H9 (cell line): Measurements from ENCODE around the gene EPC2. TPM values are rescaled to one million over a fixed set of nuclear protein-coding genes. Genes with fewer than 3 reads are reported as not detected.

Source experiments
- DNase-seq: peaks from one replicate; pipeline ENCODE4 v3.0.0-alpha.2; 2017
- H2AFZ ChIP-seq: one replicate; pipeline ENCODE4 v1.6.1; 2013; ENCODE audit warnings: mild to moderate bottlenecking, low read length, control low read depth, moderate library complexity
- H2AK5ac ChIP-seq: 2 replicates; pipeline ENCODE4 v1.6.1; 2013; ENCODE audit warnings: low read length, control low read depth, mixed read lengths; ENCODE audit not compliant: insufficient read length
- H2BK120ac ChIP-seq: one replicate; pipeline ENCODE4 v1.6.1; 2013; ENCODE audit warnings: low read depth, mild to moderate bottlenecking, low read length, control low read depth, inconsistent platforms; ENCODE audit not compliant: poor library complexity, severe bottlenecking
- H2BK12ac ChIP-seq: 2 replicates; pipeline ENCODE4 v1.6.1; 2013; ENCODE audit warnings: low read length, control low read depth, mixed read lengths, low read depth; ENCODE audit not compliant: insufficient read length
- H2BK15ac ChIP-seq: 2 replicates; pipeline ENCODE4 v1.6.1; 2013; ENCODE audit warnings: low read depth, low read length, control low read depth
- H2BK20ac ChIP-seq: one replicate; pipeline ENCODE4 v1.6.1; 2013; ENCODE audit warnings: low read depth, mild to moderate bottlenecking, low read length, control low read depth, inconsistent platforms; ENCODE audit not compliant: poor library complexity, severe bottlenecking
- H2BK5ac ChIP-seq: 2 replicates; pipeline ENCODE4 v1.6.1; 2013; ENCODE audit warnings: low read length, control low read depth, mixed read lengths; ENCODE audit not compliant: insufficient read length
- H3K14ac ChIP-seq: 2 replicates; pipeline ENCODE4 v1.6.1; 2013; ENCODE audit warnings: low read length, control low read depth; ENCODE audit not compliant: insufficient read depth
- H3K18ac ChIP-seq: 2 replicates; pipeline ENCODE4 v1.6.1; 2013; ENCODE audit warnings: low read depth, mild to moderate bottlenecking, mixed read lengths, low read length, control low read depth; ENCODE audit not compliant: insufficient read length
- H3K23ac ChIP-seq: 2 replicates; pipeline ENCODE4 v1.6.1; 2013; ENCODE audit warnings: low read length, control low read depth, mixed read lengths, low read depth; ENCODE audit not compliant: insufficient read length
- H3K23me2 ChIP-seq: 2 replicates; pipeline ENCODE4 v1.6.1; 2013; ENCODE audit warnings: low read depth, mild to moderate bottlenecking, mixed read lengths, low read length, control low read depth; ENCODE audit not compliant: insufficient read length, poor library complexity, severe bottlenecking
- H3K27ac ChIP-seq: 2 replicates; pipeline ENCODE4 v1.5.1; 2013; ENCODE audit warnings: low read length, control low read depth, mixed read lengths, low read depth; ENCODE audit not compliant: insufficient read length
- H3K27me3 ChIP-seq: 2 replicates; pipeline ENCODE4 v1.6.1; 2013; ENCODE audit warnings: low read length, control low read depth, inconsistent platforms; ENCODE audit not compliant: insufficient read depth
- H3K4ac ChIP-seq: 2 replicates; pipeline ENCODE4 v1.6.1; 2013; ENCODE audit warnings: low read depth, mild to moderate bottlenecking, control low read depth, inconsistent platforms, low read length, moderate library complexity
- H3K4me1 ChIP-seq: 2 replicates; pipeline ENCODE4 v1.6.1; 2013; ENCODE audit warnings: low read length, control low read depth, inconsistent platforms; ENCODE audit not compliant: insufficient read depth
- H3K4me2 ChIP-seq: 2 replicates; pipeline ENCODE4 v1.6.1; 2013; ENCODE audit warnings: low read length, control low read depth, mixed read lengths; ENCODE audit not compliant: insufficient read length, insufficient read depth
- H3K56ac ChIP-seq: 2 replicates; pipeline ENCODE4 v1.6.1; 2013; ENCODE audit warnings: low read depth, mild to moderate bottlenecking, mixed read lengths, low read length, control low read depth; ENCODE audit not compliant: insufficient read length
- H3K79me1 ChIP-seq: 2 replicates; pipeline ENCODE4 v1.6.1; 2013; ENCODE audit warnings: low read depth, mild to moderate bottlenecking, moderate library complexity, low read length, control low read depth, inconsistent platforms; ENCODE audit not compliant: insufficient read depth, poor library complexity, severe bottlenecking
- H3K79me2 ChIP-seq: 2 replicates; pipeline ENCODE4 v1.6.1; 2013; ENCODE audit warnings: low read length, control low read depth, inconsistent platforms; ENCODE audit not compliant: insufficient read depth
- H3K9ac ChIP-seq: 2 replicates; pipeline ENCODE4 v1.6.1; 2013; ENCODE audit warnings: low read length, control low read depth, mixed read lengths; ENCODE audit not compliant: insufficient read length; ENCODE audit errors: extremely low read depth
- H3K9me3 ChIP-seq: one replicate; pipeline ENCODE4 v1.6.1; 2013; ENCODE audit warnings: low read depth, low read length, inconsistent platforms; ENCODE audit not compliant: control insufficient read depth
- H3T11ph ChIP-seq: one replicate; pipeline ENCODE4 v1.6.1; 2013; ENCODE audit warnings: mild to moderate bottlenecking, low read length, control low read depth, inconsistent platforms
- H4K20me1 ChIP-seq: one replicate; pipeline ENCODE4 v1.6.1; 2013; ENCODE audit not compliant: control insufficient read depth, insufficient read length, insufficient read depth
- H4K5ac ChIP-seq: 2 replicates; pipeline ENCODE4 v1.6.1; 2013; ENCODE audit warnings: low read depth, mild to moderate bottlenecking, mixed read lengths, low read length, control low read depth; ENCODE audit not compliant: insufficient read length
- H4K8ac ChIP-seq: replicated peaks from 2 replicates; pipeline ENCODE4 v1.6.1; 2013; ENCODE audit warnings: low read length, control low read depth, mixed read lengths, low read depth; ENCODE audit not compliant: insufficient read length
- H4K91ac ChIP-seq: 2 replicates; pipeline ENCODE4 v1.6.1; 2013; ENCODE audit warnings: low read depth, mild to moderate bottlenecking, moderate library complexity, mixed read lengths, low read length, control low read depth; ENCODE audit not compliant: insufficient read length
- H3K27ac Mint-ChIP-seq, 3 experiments: 2 replicates in 2 of 3; 3 replicates in 1 of 3; pipeline ENCODE4 v1.8.0; 2020 to 2021; ENCODE audit warnings: mixed read lengths in 3 of 3, mild to moderate bottlenecking in 1 of 3, moderate library complexity in 1 of 3
- H3K27me3 Mint-ChIP-seq: 2 replicates; pipeline ENCODE4 v1.8.0; 2021; ENCODE audit warnings: low read depth, mild to moderate bottlenecking, moderate library complexity, mixed read lengths
- H3K36me3 Mint-ChIP-seq, 3 experiments: 2 replicates in 2 of 3; 3 replicates in 1 of 3; pipeline ENCODE4 v1.8.0; 2020 to 2021; ENCODE audit warnings: low read depth in 3 of 3, mixed read lengths in 3 of 3; ENCODE audit not compliant: insufficient read depth in 1 of 3
- H3K4me1 Mint-ChIP-seq, 2 experiments: 2 replicates each; pipeline ENCODE4 v1.8.0; 2020; ENCODE audit warnings: mixed read lengths in 2 of 2
- H3K4me3 Mint-ChIP-seq, 2 experiments: 2 replicates in 1 of 2; 3 replicates in 1 of 2; pipeline ENCODE4 v1.8.0; 2020 to 2021; ENCODE audit warnings: mild to moderate bottlenecking in 2 of 2, mixed read lengths in 2 of 2, moderate library complexity in 1 of 2
- H3K9me3 Mint-ChIP-seq, 2 experiments: 2 replicates in 1 of 2; 3 replicates in 1 of 2; pipeline ENCODE4 v1.8.0; 2020; ENCODE audit warnings: mild to moderate bottlenecking in 2 of 2, mixed read lengths in 2 of 2, moderate library complexity in 1 of 2
- WGBS: extraction: QIAGEN DNeasy Blood & Tissue Kit; methylation state at CpG from one replicate; pipeline ENCODE4 v1.1.7; 2013; ENCODE audit warnings: missing lambda C conversion rate, low lambda C conversion rate, mixed read lengths; ENCODE audit not compliant: insufficient read length; ENCODE audit errors: extremely low coverage; 5-methylcytosine and 5-hydroxymethylcytosine counted together
- total RNA-seq: library from RNA; stranded (reverse); gene quantifications from 2 replicates; pipeline ENCODE4 v1.2.1, GENCODE V29; 2021
- TF ChIP-seq, protein P1 (sequence below): fragments of 200-600 bp; sonication (generic); conservative IDR thresholded peaks from 3 replicates; pipeline ENCODE4 v1.8.0; 2021; ENCODE audit warnings: antibody characterized with exemption, mild to moderate bottlenecking

EPC2 gene
- total RNA-seq, 1 experiment from 2014 or later, result 31.3 TPM

DNA sequence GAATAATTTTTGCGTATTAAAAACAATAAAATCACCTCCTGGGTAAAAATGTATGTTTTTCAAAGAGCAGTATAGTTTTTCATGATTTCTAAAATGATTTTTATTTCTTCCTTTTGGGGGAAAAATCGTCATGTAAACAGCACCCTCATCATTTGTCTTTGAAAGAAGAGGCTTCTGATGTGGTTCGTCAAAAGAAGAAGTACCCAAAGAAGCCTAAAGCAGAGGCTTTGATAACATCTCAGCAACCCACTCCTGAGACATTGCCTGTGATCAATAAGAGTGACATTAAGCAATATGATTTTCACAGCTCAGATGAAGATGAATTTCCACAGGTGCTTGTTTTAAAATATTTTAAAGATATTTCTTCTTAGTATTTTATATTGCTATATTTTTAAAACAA is 120.3 kb downstream of the EPC2 start:
- H3K4me3 Mint-ChIP-seq, result no peak overlapping the region
- TF ChIP-seq, protein P1, sequence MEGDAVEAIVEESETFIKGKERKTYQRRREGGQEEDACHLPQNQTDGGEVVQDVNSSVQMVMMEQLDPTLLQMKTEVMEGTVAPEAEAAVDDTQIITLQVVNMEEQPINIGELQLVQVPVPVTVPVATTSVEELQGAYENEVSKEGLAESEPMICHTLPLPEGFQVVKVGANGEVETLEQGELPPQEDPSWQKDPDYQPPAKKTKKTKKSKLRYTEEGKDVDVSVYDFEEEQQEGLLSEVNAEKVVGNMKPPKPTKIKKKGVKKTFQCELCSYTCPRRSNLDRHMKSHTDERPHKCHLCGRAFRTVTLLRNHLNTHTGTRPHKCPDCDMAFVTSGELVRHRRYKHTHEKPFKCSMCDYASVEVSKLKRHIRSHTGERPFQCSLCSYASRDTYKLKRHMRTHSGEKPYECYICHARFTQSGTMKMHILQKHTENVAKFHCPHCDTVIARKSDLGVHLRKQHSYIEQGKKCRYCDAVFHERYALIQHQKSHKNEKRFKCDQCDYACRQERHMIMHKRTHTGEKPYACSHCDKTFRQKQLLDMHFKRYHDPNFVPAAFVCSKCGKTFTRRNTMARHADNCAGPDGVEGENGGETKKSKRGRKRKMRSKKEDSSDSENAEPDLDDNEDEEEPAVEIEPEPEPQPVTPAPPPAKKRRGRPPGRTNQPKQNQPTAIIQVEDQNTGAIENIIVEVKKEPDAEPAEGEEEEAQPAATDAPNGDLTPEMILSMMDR, result no peak

More for the DNA sequence above, 120.3 kb downstream of the EPC2 start:
- H3K4me1 Mint-ChIP-seq, result 0 out of 4 replicates have a peak, but pooled peaks cover 0 to 4% of the 10 kb centered on the region in 2 experiments
- H2BK5ac ChIP-seq, result no peak overlapping the region
- H3K4me2 ChIP-seq, result no peak overlapping the region
- no peaks in the 10 kb centered on the region for H3K4me1 ChIP-seq
- no peak overlapping the region for H2BK12ac ChIP-seq
- no peak overlapping the region for H2BK15ac ChIP-seq
- H2BK20ac ChIP-seq, result no peak overlapping the region
- H3K18ac ChIP-seq, result no peak overlapping the region
- H3K9ac ChIP-seq, result no peak overlapping the region
- H4K91ac ChIP-seq, result no peak overlapping the region
- no peak overlapping the region for H4K8ac ChIP-seq
- H3K56ac ChIP-seq, result no peak overlapping the region
- no peak overlapping the region for H4K5ac ChIP-seq
- no peaks in the 10 kb centered on the region for H3K79me2 ChIP-seq
- H2BK120ac ChIP-seq, result no peak overlapping the region
- no peaks in the 10 kb centered on the region for H3K27me3 Mint-ChIP-seq
- WGBS, result no CpG with 5 or more reads among the region's 3 CpGs
- H2AK5ac ChIP-seq, result no peak overlapping the region
- H3K23me2 ChIP-seq, result no peaks in the 10 kb centered on the region
- no peak overlapping the region for H2AFZ ChIP-seq
- no peak for DNase-seq
- no peak overlapping the region for H3K4ac ChIP-seq
- no peaks in the 10 kb centered on the region for H3K79me1 ChIP-seq
- peaks cover 3 to 26% (median 20%) of the 10 kb centered on the region in 3 experiments; a peak in 6 of 7 replicates for H3K36me3 Mint-ChIP-seq
- H3K23ac ChIP-seq, result no peak overlapping the region
- no peaks in the 10 kb centered on the region for H3K27me3 ChIP-seq
- H3K27ac Mint-ChIP-seq, result no peak overlapping the region
- no peaks in the 10 kb centered on the region for H3K9me3 ChIP-seq
- H3T11ph ChIP-seq, result no peak overlapping the region
- no peak overlapping the region for H3K14ac ChIP-seq
- H3K27ac ChIP-seq, result no peak overlapping the region
- no peaks in the 10 kb centered on the region for H4K20me1 ChIP-seq
- H3K9me3 Mint-ChIP-seq, result no peaks in the 10 kb centered on the region
